Measurements from ENCODE around the gene C1QTNF8.

Gene C1QTNF8

GRCh38 chr16:1127971-1128715, 32.1 kb upstream of the C1QTNF8 start:
- no peak for TF ChIP-seq FOXP2 (optimal IDR thresholded peaks at IDR 0.05; ENCODE audit: borderline replicate concordance, extremely low read depth, extremely low read length, insufficient read depth)
- no peak for TF ChIP-seq TAF1 (IDR thresholded peaks at IDR 0.05; ENCODE audit: borderline replicate concordance, insufficient read depth, low read length)
- no peak for TF ChIP-seq POLR2AphosphoS5 (IDR thresholded peaks at IDR 0.05; ENCODE audit: low read depth, low read length)
- no peak for TF ChIP-seq REST (IDR thresholded peaks at IDR 0.05; ENCODE audit: insufficient read depth in 1 of 2, low read depth in 2 of 2, low read length in 2 of 2)
- TF ChIP-seq SIN3A (IDR thresholded peaks at IDR 0.05; ENCODE audit: borderline replicate concordance, insufficient read depth, low read length) = no peak

DNA sequence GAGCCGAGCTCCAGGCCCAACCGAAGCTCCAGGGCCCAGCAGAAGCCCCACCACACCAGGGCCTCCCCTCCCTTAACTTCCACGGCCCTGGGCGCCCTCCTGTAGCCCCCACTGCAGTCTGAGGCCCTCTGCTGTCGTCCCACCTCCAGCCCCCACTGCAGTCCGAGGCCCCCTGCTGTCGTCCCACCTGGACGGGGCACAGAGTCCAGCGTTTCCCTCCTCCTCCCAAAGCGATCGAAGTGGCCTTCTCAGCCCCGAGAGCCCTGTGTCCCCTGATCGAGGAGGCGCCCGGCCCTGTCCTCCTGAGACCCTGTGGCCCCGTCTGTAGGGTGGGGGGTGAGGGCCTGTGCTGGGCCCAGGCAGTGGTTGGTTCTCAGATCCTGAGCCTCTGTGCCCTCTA, 31.1 kb upstream of the C1QTNF8 start:
- TF ChIP-seq FOXP2 (optimal IDR thresholded peaks at IDR 0.05; ENCODE audit: borderline replicate concordance, extremely low read depth, extremely low read length, insufficient read depth) = no peak
- no peak for TF ChIP-seq TAF1 (IDR thresholded peaks at IDR 0.05; ENCODE audit: borderline replicate concordance, insufficient read depth, low read length)
- no peak for TF ChIP-seq POLR2AphosphoS5 (IDR thresholded peaks at IDR 0.05; ENCODE audit: low read depth, low read length)
- TF ChIP-seq REST (IDR thresholded peaks at IDR 0.05; ENCODE audit: insufficient read depth in 1 of 2, low read depth in 2 of 2, low read length in 2 of 2) = no peak
- no peak for TF ChIP-seq SIN3A (IDR thresholded peaks at IDR 0.05; ENCODE audit: borderline replicate concordance, insufficient read depth, low read length)

GRCh38 chr16:1126586-1126985, 30.5 kb upstream of the C1QTNF8 start:
- no peak for TF ChIP-seq SIN3A (IDR thresholded peaks at IDR 0.05; ENCODE audit: borderline replicate concordance, insufficient read depth, low read length)
- no peak for TF ChIP-seq REST (IDR thresholded peaks at IDR 0.05; ENCODE audit: insufficient read depth in 1 of 2, low read depth in 2 of 2, low read length in 2 of 2)
- no peak for TF ChIP-seq TAF1 (IDR thresholded peaks at IDR 0.05; ENCODE audit: borderline replicate concordance, insufficient read depth, low read length)

- TF ChIP-seq FOXP2 (optimal IDR thresholded peaks at IDR 0.05; ENCODE audit: borderline replicate concordance, extremely low read depth, extremely low read length, insufficient read depth) (no peak), SIN3A (IDR thresholded peaks at IDR 0.05; ENCODE audit: borderline replicate concordance, insufficient read depth, low read length) (no peak), TAF1 (IDR thresholded peaks at IDR 0.05; ENCODE audit: borderline replicate concordance, insufficient read depth, low read length) (no peak), POLR2AphosphoS5 (IDR thresholded peaks at IDR 0.05; ENCODE audit: low read depth, low read length) (no peak), REST (IDR thresholded peaks at IDR 0.05; ENCODE audit: insufficient read depth in 1 of 2, low read depth in 2 of 2, low read length in 2 of 2) (no peak)
Measured at GRCh38 chr16:1126044-1126443, 30.0 kb upstream of the C1QTNF8 start.

Data from PFSK-1 (cell line).